ENCODE results near the gene SMURF1.

- TF ChIP-seq GATA3 (IDR thresholded peaks at IDR 0.05; ENCODE audit: low read depth, low read length) (no peak), GATA2 (IDR thresholded peaks at IDR 0.05; ENCODE audit: low read depth, low read length) (no peak)
Observed at GRCh38 chr7:98984126-98984525, 159.8 kb downstream of the SMURF1 start.
